Heart left ventricle (tissue), 16 donors: ENCODE data around the gene C9orf43. TPM values are rescaled to one million over a fixed set of nuclear protein-coding genes. Genes with fewer than 3 reads are reported as not detected.

Experiments used
- ATAC-seq, 4 donors: fragments of 200-7000 bp; cut with Tn5 transposase; one replicate each; pipeline ENCODE4 v1.9.1; 2020 to 2022; ENCODE audit warnings: moderate library complexity in 4 of 4, mild to moderate bottlenecking in 3 of 4, moderate number of reproducible peaks in 1 of 4
- DNase-seq, 5 donors: peaks; one replicate each; pipeline ENCODE4 v3.0.0-alpha.2; 2020
- H3K27ac ChIP-seq, 12 donors: fragments of 200-600 bp; sonication (generic) in 4 of 12; one replicate each; pipeline versions ENCODE4 v1.5.0 to v1.8.0; 2016 to 2022; ENCODE audit warnings: mild to moderate bottlenecking in 2 of 12
- H3K27me3 ChIP-seq, 9 donors: fragments of 200-600 bp; sonication (generic) in 2 of 9; one replicate each; pipeline versions ENCODE4 v1.5.1 to v1.8.0; 2016 to 2022; ENCODE audit warnings: mild to moderate bottlenecking in 3 of 9
- H3K36me3 ChIP-seq, 9 donors: fragments of 200-600 bp; sonication (generic) in 2 of 9; one replicate each; pipeline versions ENCODE4 v1.5.0 to v1.8.0; 2018 to 2022; ENCODE audit warnings: mild to moderate bottlenecking in 2 of 9
- H3K4me1 ChIP-seq, 12 donors: fragments of 200-600 bp; sonication (generic) in 4 of 12; one replicate each; pipeline versions ENCODE4 v1.5.0 to v1.8.0; 2016 to 2022; ENCODE audit warnings: mild to moderate bottlenecking in 3 of 12
- H3K4me3 ChIP-seq, 12 donors: fragments of 200-600 bp; sonication (generic) in 4 of 12; one replicate each; pipeline versions ENCODE4 v1.5.0 to v1.8.0; 2017 to 2022; ENCODE audit warnings: mild to moderate bottlenecking in 9 of 12, moderate library complexity in 4 of 12
- H3K9me3 ChIP-seq, 12 donors: fragments of 200-600 bp; sonication (generic) in 4 of 12; one replicate each; pipeline versions ENCODE4 v1.5.0 to v1.8.0; 2016 to 2022; ENCODE audit warnings: mild to moderate bottlenecking in 1 of 12
- POLR2A ChIP-seq, 2 donors: fragments of 450-650 bp; IDR thresholded peaks; one replicate each; pipeline ENCODE4 v1.6.1; 2017; ENCODE audit warnings: antibody characterized with exemption in 2 of 2, mild to moderate bottlenecking in 2 of 2, moderate library complexity in 2 of 2
- WGBS, 4 donors: extraction: QIAGEN DNeasy Blood & Tissue Kit in 2 of 4; methylation state at CpG; one replicate each; pipeline versions ENCODE4 v1.1.5 to v1.1.7; 2013 to 2018; 5-methylcytosine and 5-hydroxymethylcytosine counted together
- intact Hi-C, 10 donors: fragments of 100-400 bp; cut with DNase I; formaldehyde crosslinking; loops; one replicate each; pipeline versions ENCODE4 v1.11.1 to v1.14.2; 2022
- polyA plus RNA-seq, 2 donors: library from polyadenylated mRNA; stranded (reverse); fragments of 200-250 nt; gene quantifications; one replicate each; pipeline ENCODE4 v1.2.3, GENCODE V29; 2013
- total RNA-seq, 9 donors: library from RNA; depleted of rRNA in 2 of 9; stranded (reverse); fragments of >200 nt in 2 of 9; fragmentation: NEBNext Ultra II Directional in 3 of 9; extraction: Animal tissue kit (Norgen Biotek cat#: 25700) in 3 of 9; gene quantifications; one replicate each; pipeline versions ENCODE4 v1.1.0 to v1.2.4, GENCODE V29; 2016 to 2023
- TF ChIP-seq, protein P1 (sequence below), 12 donors: fragments of 200-600 bp; sonication (generic) in 4 of 12; IDR thresholded peaks; one replicate each; pipeline versions ENCODE4 v1.5.0 to v1.8.0; 2018 to 2022; ENCODE audit warnings: antibody characterized with exemption in 12 of 12, mild to moderate bottlenecking in 5 of 12
- donor health status: ischemic (EF 13 %, LVEDD 7.1; RV severe dilation, severe dysfunction).
- donor health status: healthy with polysubstance abuse.
- donor health status: DM: no; HTN: yes; CAD: no.
- donor health status: DM: no; HTN: no; CAD: no.
- donor health status: ischemic (EF 25% LVEDD 6.9; RV normal size, moderate dysfunction).
- donor health status: ischemic (EF 25% LVEDD 5.7; RV mildly dilated, moderate dysfunction).
- donor health status: healthy.
- donor health status: DM: yes; HTN: yes; CAD: no.
- donor health status: ischemic (EF 35%, LVEDD 5.7; RV mildly dilated, moderate dysfunction).
- donor health status: nonischemic (EF 11% LVEDD 7.7; RV severe dilation, severe dysfunction).
- donor health status: DM: yes; HTN: yes; CAD: no.
- donor health status: PGD.
- donor health status: ischemic (EF 29% LVEDD 5.4; RV normal size, mild dysfunction).
- donor health status: nonischemic (EF 23%, LVEDD 6.1; RV moderate dilation, normal function).

The C9orf43 gene
- total and polyA plus RNA-seq, 11 donors: 0.14 to 0.93 (median 0.25) TPM; not detected in 5

GRCh38 chr9:113409883-113410206 lies 702 bp upstream of the C9orf43 start:
- intact Hi-C loops: loop anchor here in 8 of 10 donors (1.0 to 10.0 kb wide), 6 partner anchors 9 to 135 kb away; partner anchors contain the start of genes CDC26 (in 6 of the 8), PRPF4 (in 6 of the 8) and ALAD (in 1 of the 8)
- peaks cover 0 to 28% (median 12%) of the 10 kb centered on the region in 12 donors for H3K4me1 ChIP-seq
- H3K27me3 ChIP-seq: no peaks in the 10 kb centered on the region
- no peaks in the 10 kb centered on the region for H3K9me3 ChIP-seq
- DNase-seq: no peak
- H3K27ac ChIP-seq: peak overlapping the region; percentile 85 to 99 (median 97)
- 0 to 1% (median 0%) methylated on average over 8 to 20 of the region's 20 CpGs for WGBS, 4 donors
- peaks cover 0 to 23% (median 18%) of the 10 kb centered on the region in 9 donors for H3K36me3 ChIP-seq
- peak in 1 of 4 donors; percentile 4 for ATAC-seq
- no peak for TF ChIP-seq POLR2A (IDR thresholded peaks at IDR 0.05)
- TF ChIP-seq, protein P1, sequence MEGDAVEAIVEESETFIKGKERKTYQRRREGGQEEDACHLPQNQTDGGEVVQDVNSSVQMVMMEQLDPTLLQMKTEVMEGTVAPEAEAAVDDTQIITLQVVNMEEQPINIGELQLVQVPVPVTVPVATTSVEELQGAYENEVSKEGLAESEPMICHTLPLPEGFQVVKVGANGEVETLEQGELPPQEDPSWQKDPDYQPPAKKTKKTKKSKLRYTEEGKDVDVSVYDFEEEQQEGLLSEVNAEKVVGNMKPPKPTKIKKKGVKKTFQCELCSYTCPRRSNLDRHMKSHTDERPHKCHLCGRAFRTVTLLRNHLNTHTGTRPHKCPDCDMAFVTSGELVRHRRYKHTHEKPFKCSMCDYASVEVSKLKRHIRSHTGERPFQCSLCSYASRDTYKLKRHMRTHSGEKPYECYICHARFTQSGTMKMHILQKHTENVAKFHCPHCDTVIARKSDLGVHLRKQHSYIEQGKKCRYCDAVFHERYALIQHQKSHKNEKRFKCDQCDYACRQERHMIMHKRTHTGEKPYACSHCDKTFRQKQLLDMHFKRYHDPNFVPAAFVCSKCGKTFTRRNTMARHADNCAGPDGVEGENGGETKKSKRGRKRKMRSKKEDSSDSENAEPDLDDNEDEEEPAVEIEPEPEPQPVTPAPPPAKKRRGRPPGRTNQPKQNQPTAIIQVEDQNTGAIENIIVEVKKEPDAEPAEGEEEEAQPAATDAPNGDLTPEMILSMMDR (IDR thresholded peaks at IDR 0.05): no peak
- H3K4me3 ChIP-seq: peak overlapping the region; percentile 61 to 97 (median 80)

DNA sequence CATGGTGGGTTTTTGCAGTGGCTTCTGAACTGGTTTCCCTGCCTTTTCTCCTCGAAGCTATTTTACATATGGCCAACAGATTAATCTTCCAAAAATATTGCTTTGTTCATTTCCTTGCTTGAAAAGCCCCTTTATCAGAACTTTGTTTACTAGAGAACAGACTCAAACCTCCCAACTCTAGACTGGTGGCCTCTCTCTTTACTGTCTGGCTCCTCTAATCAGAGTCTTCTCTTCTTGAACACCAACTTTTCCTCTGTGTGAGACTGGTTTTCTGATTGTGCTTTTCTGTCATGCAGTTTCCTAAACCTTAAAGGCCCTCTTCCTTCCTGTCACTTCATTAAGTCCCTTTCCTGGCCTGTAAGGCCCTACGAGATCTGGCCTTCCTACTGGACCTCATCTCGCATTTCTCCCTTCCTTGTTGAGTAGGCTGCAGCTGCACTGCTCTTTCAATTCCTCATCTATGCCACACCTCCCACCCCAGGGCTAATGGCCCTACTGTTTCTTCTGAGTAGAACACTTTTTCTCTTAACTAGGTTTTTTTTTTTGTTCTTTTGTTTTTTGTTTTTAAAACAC lies 5.7 kb downstream of the C9orf43 start:
- peaks cover 0 to 13% (median 4%) of the 10 kb centered on the region in 12 donors for H3K4me1 ChIP-seq
- no peaks in the 10 kb centered on the region for H3K27me3 ChIP-seq
- H3K36me3 ChIP-seq: no peaks in the 10 kb centered on the region
- peak overlapping the region in 5 of 12 donors; percentile 6 to 83 (median 41) for H3K27ac ChIP-seq
- TF ChIP-seq, protein P1 (IDR thresholded peaks at IDR 0.05): no peak
- TF ChIP-seq POLR2A (IDR thresholded peaks at IDR 0.05): no peak
- 52 to 70% (median 62%) methylated on average over 3 of the region's 3 CpGs for WGBS, 4 donors
- no peaks in the 10 kb centered on the region for H3K9me3 ChIP-seq
- peak in 2 of 4 donors; percentile 61 to 66 for ATAC-seq
- intact Hi-C loops: no loop called here
- no peak overlapping the region for H3K4me3 ChIP-seq
- no peak for DNase-seq

DNA sequence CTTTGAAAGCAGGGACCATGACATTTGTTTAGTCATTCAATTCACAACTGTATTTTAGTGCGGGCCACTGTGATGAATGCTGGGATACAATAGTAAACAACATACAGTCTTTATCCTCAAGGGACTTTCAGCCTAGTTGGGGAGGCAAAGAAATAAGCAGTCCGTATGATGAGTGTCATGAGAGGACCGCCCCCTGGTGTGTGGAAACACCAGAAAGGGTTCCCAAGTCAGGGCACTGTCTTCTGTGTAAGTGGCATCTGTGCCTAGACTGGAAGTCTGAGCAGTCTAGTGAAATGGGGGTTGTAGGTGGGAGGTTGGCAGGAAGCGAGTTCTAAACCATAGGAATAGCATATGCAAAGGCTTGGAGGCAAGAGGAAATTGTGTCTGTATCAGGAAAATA lies 6.8 kb downstream of the C9orf43 start:
- WGBS, 4 donors: 78 to 88% (median 83%) methylated on average over 4 of the region's 4 CpGs

DNA sequence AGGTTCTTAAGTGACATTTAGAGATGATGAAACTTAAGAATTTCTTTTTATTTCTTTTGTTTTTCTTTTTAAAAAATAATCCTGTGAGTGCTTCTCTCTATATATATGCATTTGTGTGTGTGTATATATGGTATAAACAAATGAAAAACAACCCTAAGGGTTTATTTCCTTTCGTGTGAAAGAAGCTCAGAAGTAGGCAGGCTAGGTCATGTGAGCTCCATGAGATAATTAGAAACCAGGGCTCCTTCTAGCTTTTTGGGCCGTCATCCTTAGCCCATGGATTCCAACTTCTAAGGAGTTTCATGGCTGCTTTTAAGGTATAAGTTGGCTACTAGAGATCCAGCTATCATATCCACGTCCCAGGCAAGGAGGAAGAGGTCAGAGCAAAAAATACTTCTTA lies 11.2 kb downstream of the C9orf43 start:
- no peaks in the 10 kb centered on the region for H3K36me3 ChIP-seq
- no peaks in the 10 kb centered on the region for H3K27me3 ChIP-seq
- peaks cover 0 to 4% (median 0%) of the 10 kb centered on the region in 12 donors for H3K4me1 ChIP-seq
- H3K27ac ChIP-seq: no peak overlapping the region
- no peak for ATAC-seq
- DNase-seq: no peak
- intact Hi-C loops: loop anchor here in 3 of 10 donors (10.0 kb wide), 1 partner anchor 243 kb away; no protein-coding TSS in a partner anchor
- 71 to 85% (median 78%) methylated on average over 3 of the region's 3 CpGs for WGBS, 4 donors
- no peak overlapping the region for H3K4me3 ChIP-seq
- TF ChIP-seq POLR2A (IDR thresholded peaks at IDR 0.05): no peak
- TF ChIP-seq, protein P1 (IDR thresholded peaks at IDR 0.05): no peak
- no peaks in the 10 kb centered on the region for H3K9me3 ChIP-seq

More for the DNA sequence above, 6.8 kb downstream of the C9orf43 start:
- intact Hi-C loops: no loop called here
- Histone ChIP-seq H3K36me3 (no peaks in the 10 kb centered on the region), H3K4me3 (no peak overlapping the region), H3K4me1 (peaks cover 0 to 13% (median 0%) of the 10 kb centered on the region in 12 donors), H3K27ac (no peak overlapping the region), H3K9me3 (no peaks in the 10 kb centered on the region), H3K27me3 (no peaks in the 10 kb centered on the region)
- DNase-seq (no peak), ATAC-seq (no peak)
- TF ChIP-seq POLR2A (IDR thresholded peaks at IDR 0.05): no peak
- TF ChIP-seq, protein P1 (IDR thresholded peaks at IDR 0.05): no peak
